GM19397 (cell line): Measurements from ENCODE around the gene ZNG1B.
"Not testable (repeated sequence)": the region's sequence is repeated elsewhere in the genome, so short reads cannot be mapped to it uniquely, and the experiment has no call there.

ENCODE experiments used
- ATAC-seq: cut with Tn5 transposase; IDR thresholded peaks from one replicate; pipeline ENCODE4 v1.9.1; 2021; ENCODE audit warnings: mild to moderate bottlenecking, moderate library complexity; ENCODE audit not compliant: unreplicated experiment

ZNG1B gene

GRCh38 chr2:113503094-113504042 is 65.9 kb downstream of the ZNG1B start:
- peak; percentile 70 for ATAC-seq

- ATAC-seq, result not testable (repeated sequence)
Observed at GRCh38 chr2:113504081-113504480, 66.6 kb downstream of the ZNG1B start.

GRCh38 chr2:113507394-113508140 is 70.1 kb downstream of the ZNG1B start:
- not testable (repeated sequence) for ATAC-seq

- ATAC-seq, result not testable (repeated sequence)
Observed at GRCh38 chr2:113508187-113508586, 70.7 kb downstream of the ZNG1B start.

- not testable (repeated sequence) for ATAC-seq
Observed at GRCh38 chr2:113510913-113511312, 73.4 kb downstream of the ZNG1B start.

- not testable (repeated sequence) for ATAC-seq
Observed at GRCh38 chr2:113511859-113512258, 74.4 kb downstream of the ZNG1B start.

- not testable (repeated sequence) for ATAC-seq
Observed at GRCh38 chr2:113515457-113515856, 78.0 kb downstream of the ZNG1B start.

GRCh38 chr2:113515995-113516394 is 78.5 kb downstream of the ZNG1B start:
- not testable (repeated sequence) for ATAC-seq

GRCh38 chr2:113517025-113517424 is 79.5 kb downstream of the ZNG1B start:
- ATAC-seq, result not testable (repeated sequence)

GRCh38 chr2:113520837-113521236 is 83.3 kb downstream of the ZNG1B start:
- not testable (repeated sequence) for ATAC-seq

- ATAC-seq, result not testable (repeated sequence)
Observed at GRCh38 chr2:113521492-113521891, 84.0 kb downstream of the ZNG1B start.

GRCh38 chr2:113524986-113525385 is 87.5 kb downstream of the ZNG1B start:
- not testable (repeated sequence) for ATAC-seq

GRCh38 chr2:113527350-113528045 is 90.0 kb downstream of the ZNG1B start:
- ATAC-seq, result peak; percentile 68

GRCh38 chr2:113528126-113528525 is 90.6 kb downstream of the ZNG1B start:
- ATAC-seq, result not testable (repeated sequence)

GRCh38 chr2:113528904-113529303 is 91.4 kb downstream of the ZNG1B start:
- not testable (repeated sequence) for ATAC-seq

GRCh38 chr2:113532991-113533390 is 95.5 kb downstream of the ZNG1B start:
- ATAC-seq, result not testable (repeated sequence)

- not testable (repeated sequence) for ATAC-seq
Observed at GRCh38 chr2:113536573-113536972, 99.1 kb downstream of the ZNG1B start.

GRCh38 chr2:113540834-113541203 is 103.3 kb downstream of the ZNG1B start:
- ATAC-seq, result not testable (repeated sequence)

- ATAC-seq, result not testable (repeated sequence)
Observed at GRCh38 chr2:113541204-113541975, 103.9 kb downstream of the ZNG1B start.

- ATAC-seq, result not testable (repeated sequence)
Observed at GRCh38 chr2:113541976-113542485, 104.5 kb downstream of the ZNG1B start.
